SU-DHL-6 (cell line): ENCODE measurements around the gene GRIN2B.

Experiments
- CTCF ChIP-seq: fragments of 200-600 bp; sonication (generic); IDR thresholded peaks from one replicate; pipeline ENCODE4 v1.5.1; 2017; ENCODE audit warnings: antibody characterized with exemption, mild to moderate bottlenecking, low read length, moderate library complexity; ENCODE audit not compliant: insufficient read depth, poor library complexity, severe bottlenecking
- EZH2phosphoT487 ChIP-seq: fragments of 200-600 bp; sonication (generic), shearing (Covaris generic); conservative IDR thresholded peaks from 2 replicates; pipeline ENCODE4 v1.6.1; 2018; ENCODE audit warnings: mild to moderate bottlenecking, antibody characterized with exemption, low read length, moderate library complexity, mixed read lengths

- TF ChIP-seq CTCF (no peak), EZH2phosphoT487 (no peak)
Measured at GRCh38 chr12:13986031-13986430, 4.6 kb upstream of the GRIN2B start.
